Urinary bladder (tissue), 4 donors: ENCODE measurements around the gene TH. TPM values are rescaled to one million over a fixed set of nuclear protein-coding genes. Genes with fewer than 3 reads are reported as not detected.

Experiments used
- DNase-seq: peaks from one replicate; pipeline ENCODE4 v3.0.0-alpha.2; 2015; ENCODE audit errors: extremely low spot score
- H3K27ac ChIP-seq: one replicate; pipeline ENCODE4 v1.5.1; 2013; ENCODE audit warnings: low read depth, mild to moderate bottlenecking, moderate library complexity
- H3K36me3 ChIP-seq: one replicate; pipeline ENCODE4 v1.6.1; 2013; ENCODE audit warnings: mild to moderate bottlenecking, moderate library complexity; ENCODE audit not compliant: insufficient read depth
- H3K4me1 ChIP-seq: one replicate; pipeline ENCODE4 v1.6.1; 2013; ENCODE audit warnings: mild to moderate bottlenecking, moderate library complexity; ENCODE audit not compliant: insufficient read depth
- H3K4me3 ChIP-seq: one replicate; pipeline ENCODE4 v1.5.1; 2013; ENCODE audit warnings: low read depth, low read length
- WGBS: extraction: QIAGEN DNeasy Blood & Tissue Kit; methylation state at CpG from one replicate; pipeline ENCODE4 v1.1.7; 2013; 5-methylcytosine and 5-hydroxymethylcytosine counted together
- polyA plus RNA-seq: library from polyadenylated mRNA; stranded (reverse); fragments of 200-250 nt; gene quantifications from one replicate; pipeline ENCODE4 v1.2.3, GENCODE V29; 2013
- total RNA-seq: library from RNA; depleted of rRNA; stranded (reverse); fragments of >200 nt; gene quantifications from one replicate; pipeline ENCODE4 v1.2.3, GENCODE V29; 2014
- donor health status: healthy with polysubstance abuse.
- donor health status: healthy.

Gene TH
- total and polyA plus RNA-seq, 2 donors: 1.6 to 3.6 TPM

DNA sequence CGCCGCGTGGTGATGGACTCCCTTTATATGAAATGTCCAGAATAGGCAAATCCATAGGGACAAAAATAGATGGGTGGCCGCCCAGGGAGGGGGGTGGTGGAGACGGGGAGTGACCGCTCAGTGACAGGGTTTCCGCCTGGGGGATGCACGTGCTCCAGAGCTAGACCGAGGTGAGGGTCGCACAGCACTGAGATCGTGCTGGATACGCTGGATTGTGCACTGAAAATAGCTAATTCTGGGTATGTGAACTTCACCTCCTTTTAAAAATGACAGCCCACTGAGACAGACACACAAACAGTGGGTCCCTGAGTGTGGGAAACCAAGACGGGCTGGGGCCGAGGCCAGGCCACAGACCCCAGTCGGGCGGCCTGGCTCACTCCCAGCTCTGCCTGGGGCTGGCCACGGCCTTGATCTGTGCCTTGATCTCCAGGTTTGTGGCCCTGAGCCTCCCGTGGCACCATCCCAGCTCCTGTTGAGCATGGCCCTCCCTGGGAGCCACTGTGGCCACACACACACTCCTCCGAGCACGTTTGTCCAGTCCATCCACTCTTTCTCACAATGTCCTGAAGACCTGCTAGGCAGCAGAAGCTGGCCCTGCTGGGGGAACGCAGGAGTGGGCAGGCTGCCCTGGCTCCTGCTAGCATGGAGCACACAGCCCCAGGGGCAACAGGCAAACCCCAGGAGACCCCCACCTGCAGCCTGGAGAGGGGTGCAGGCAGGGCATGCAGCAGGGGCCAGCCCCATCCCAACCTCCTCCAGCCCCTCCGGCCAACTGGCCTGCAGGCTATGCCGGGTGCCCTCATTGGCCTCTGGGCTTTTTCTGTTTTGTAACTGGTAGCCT, 41.0 kb upstream of the TH start:
- DNase-seq: no peak
- H3K4me1 ChIP-seq: no peaks in the 10 kb centered on the region
- H3K27ac ChIP-seq: no peak overlapping the region
- no peak overlapping the region for H3K4me3 ChIP-seq
- 79% methylated on average over 23 of the region's 23 CpGs for WGBS
- no peaks in the 10 kb centered on the region for H3K36me3 ChIP-seq

DNA sequence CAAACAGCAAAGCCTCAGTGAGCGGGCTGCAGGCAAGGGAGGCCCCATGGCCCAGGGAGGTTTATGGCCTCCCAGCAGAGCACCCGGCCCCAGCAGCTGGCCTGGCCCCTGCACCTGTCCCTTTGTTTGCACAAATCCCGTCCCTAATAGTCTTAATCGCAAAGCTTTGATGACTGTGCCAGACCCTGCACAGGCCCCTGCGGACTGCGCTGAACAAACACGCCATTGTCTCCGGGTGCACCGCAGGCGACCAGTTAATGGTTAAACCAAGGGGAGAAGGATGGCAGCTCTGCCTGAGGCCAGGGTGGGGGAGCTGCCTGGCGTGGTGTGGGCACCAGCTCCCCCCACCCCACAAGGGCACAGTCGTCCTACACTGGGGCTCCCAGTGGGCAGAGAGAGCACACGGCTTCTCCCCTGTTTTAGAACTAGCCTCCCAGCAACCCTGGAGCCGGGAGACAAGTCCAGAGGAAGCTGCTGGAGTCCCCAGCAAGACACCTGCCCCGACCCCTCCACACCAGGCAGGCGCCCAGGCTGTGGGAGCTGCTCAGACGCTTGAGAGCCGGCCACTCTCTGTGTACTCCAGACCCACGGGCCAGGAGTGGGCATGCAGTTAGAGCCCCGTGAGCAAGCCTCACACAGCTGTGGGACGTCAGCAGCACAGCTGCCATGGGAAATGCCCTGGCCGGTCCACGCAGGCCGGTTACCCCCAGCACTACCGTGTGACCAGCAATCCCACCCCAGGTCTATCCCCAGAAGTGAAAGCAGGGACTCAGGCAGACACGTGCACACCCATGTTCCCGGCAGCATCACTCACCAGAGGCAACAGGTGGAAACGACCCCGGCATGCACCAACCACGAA, 39.7 kb upstream of the TH start:
- no peak for DNase-seq
- Histone ChIP-seq H3K4me3 (no peak overlapping the region), H3K27ac (no peak overlapping the region), H3K4me1 (no peaks in the 10 kb centered on the region), H3K36me3 (no peaks in the 10 kb centered on the region)
- 71% methylated on average over 30 of the region's 30 CpGs for WGBS

GRCh38 chr11:2210366-2211112, 38.9 kb upstream of the TH start:
- DNase-seq: no peak
- H3K36me3 ChIP-seq: no peaks in the 10 kb centered on the region
- WGBS: 87% methylated on average over 16 of the region's 16 CpGs
- H3K4me1 ChIP-seq: no peaks in the 10 kb centered on the region
- H3K27ac ChIP-seq: no peak overlapping the region
- H3K4me3 ChIP-seq: no peak overlapping the region

DNA sequence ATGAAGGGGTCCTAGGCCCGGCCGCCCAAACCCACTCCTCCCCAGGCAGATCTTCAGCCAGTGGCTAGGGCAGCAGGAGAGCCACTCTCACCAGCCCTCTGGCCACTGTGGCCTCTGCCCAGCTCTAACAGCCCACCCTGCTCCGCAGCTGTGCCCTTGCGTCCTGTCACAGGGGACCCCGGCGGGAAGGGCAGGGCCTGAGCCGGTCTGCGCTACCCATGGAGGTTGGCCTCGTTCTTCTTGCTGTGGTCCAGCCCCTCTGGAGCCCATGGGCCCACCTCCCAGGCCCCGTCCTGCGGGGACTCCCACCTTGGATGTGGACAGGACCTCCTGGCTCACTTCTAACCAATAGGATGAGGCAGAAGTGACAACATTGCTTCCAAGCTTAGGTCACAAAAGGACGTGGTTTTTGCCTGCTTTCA, 38.3 kb upstream of the TH start:
- Histone ChIP-seq H3K4me3 (no peak overlapping the region), H3K4me1 (no peaks in the 10 kb centered on the region), H3K27ac (no peak overlapping the region), H3K36me3 (no peaks in the 10 kb centered on the region)
- 91% methylated on average over 12 of the region's 12 CpGs for WGBS
- no peak for DNase-seq

- no peak for DNase-seq
- no peaks in the 10 kb centered on the region for H3K36me3 ChIP-seq
- H3K4me3 ChIP-seq: no peak overlapping the region
- no peak overlapping the region for H3K27ac ChIP-seq
- no peaks in the 10 kb centered on the region for H3K4me1 ChIP-seq
- WGBS: 91% methylated on average over 11 of the region's 11 CpGs
These were observed 37.8 kb upstream of the TH start for GRCh38 chr11:2209370-2209801.

DNA sequence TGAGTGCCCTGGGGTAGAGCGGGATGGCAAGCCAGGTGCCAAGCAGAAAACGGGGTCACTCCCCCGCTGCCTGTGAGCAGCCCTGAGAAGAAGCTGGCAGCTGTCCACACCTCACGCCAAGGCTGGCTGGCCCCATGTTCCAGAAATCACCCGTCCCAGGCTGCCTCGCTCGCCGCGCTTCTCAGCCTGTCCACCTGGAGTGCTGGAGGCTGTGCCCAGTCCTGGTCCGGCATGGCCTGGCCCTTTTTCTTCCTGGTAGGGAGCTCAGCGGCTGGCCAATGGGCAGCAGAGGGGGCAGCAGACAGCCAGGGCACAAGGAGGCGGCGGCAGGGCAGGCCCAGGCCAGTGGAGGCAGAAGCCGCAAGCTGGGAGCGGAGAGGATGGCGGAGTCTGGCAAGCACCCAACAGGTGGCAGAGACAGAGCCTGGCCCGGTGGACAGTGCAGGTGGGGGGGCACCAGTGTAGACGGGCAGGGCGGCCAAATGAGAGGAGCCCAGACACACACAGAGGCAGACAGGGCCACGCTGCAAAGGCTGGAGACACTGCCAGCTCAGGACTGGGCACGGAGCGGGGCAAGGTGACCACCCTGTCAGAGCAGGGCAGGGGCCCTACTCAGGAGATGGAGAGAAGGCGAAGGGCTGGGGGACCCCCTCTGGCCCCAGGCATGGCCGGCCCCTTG, 37.2 kb upstream of the TH start:
- Histone ChIP-seq H3K4me3 (no peak overlapping the region), H3K27ac (no peak overlapping the region), H3K36me3 (no peaks in the 10 kb centered on the region), H3K4me1 (no peaks in the 10 kb centered on the region)
- WGBS: 81% methylated on average over 24 of the region's 24 CpGs
- no peak for DNase-seq

DNA sequence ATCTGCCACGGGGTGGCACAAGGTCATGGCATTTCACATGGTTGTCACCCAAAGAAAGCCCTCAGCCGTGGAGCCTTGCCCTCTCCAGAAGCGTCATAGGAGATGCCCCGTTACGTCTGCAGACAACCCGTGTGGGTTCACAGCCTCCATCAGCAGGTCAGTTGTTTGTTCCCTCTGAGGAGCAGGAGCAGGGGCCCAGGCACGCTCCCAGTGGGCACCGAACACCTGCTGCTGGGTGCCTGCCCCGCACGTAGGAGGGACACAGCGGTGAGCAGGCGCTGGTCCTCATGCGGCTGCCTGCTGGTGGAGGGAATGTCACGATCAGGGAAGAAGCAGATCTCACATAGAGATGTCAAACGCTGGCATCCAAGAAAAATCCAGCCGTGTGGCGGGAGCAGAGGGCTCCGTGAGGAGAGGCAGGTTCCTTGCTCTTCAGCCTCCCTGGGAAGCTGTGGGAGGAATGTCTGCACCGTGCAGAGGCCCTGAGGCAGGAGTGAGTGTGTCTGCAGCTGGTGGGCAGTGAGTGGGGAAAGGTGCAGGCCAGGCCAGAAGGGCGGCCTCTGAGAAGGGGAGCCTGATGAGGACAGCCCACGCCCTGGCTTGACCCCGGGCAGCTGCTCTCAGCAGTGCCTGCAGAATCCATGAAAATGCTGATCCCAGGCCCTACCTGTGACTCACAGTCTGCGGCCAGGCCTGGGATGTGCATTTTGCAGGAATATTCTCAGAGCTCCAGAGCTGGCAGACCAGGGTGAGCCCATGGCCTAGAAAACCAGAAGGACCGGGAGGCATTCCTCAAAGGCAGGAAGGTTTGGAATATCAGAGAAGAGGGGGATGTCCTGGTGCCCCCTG, 36.4 kb upstream of the TH start:
- Histone ChIP-seq H3K36me3 (no peaks in the 10 kb centered on the region), H3K4me1 (no peaks in the 10 kb centered on the region), H3K4me3 (no peak overlapping the region), H3K27ac (no peak overlapping the region)
- DNase-seq: no peak
- 78% methylated on average over 24 of the region's 24 CpGs for WGBS

DNA sequence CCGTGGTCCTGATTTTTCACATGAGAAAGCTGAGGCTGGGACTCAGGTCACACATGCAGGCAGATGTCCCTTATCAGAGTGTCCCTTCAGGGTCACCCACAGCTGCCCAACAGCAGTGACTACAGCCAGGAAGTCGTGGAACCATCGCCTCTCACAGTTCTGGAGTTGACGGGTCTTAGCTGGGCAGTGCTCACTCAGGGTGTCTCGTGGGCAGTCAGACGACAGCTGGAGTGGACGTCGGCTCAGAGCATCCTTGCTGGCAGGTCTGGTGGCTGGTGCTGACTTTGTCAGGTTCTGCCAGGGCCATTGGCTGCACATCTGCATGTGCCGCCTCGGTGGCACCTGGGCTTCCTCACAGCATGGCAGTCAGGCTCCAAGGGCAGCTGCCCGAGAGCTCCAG, 35.6 kb upstream of the TH start:
- Histone ChIP-seq H3K4me1 (no peaks in the 10 kb centered on the region), H3K36me3 (no peaks in the 10 kb centered on the region), H3K4me3 (no peak overlapping the region), H3K27ac (no peak overlapping the region)
- WGBS: 85% methylated on average over 11 of the region's 11 CpGs
- DNase-seq: no peak

- no peaks in the 10 kb centered on the region for H3K4me1 ChIP-seq
- no peak overlapping the region for H3K27ac ChIP-seq
- H3K4me3 ChIP-seq: no peak overlapping the region
- no peaks in the 10 kb centered on the region for H3K36me3 ChIP-seq
- WGBS: 79% methylated on average over 12 of the region's 12 CpGs
- DNase-seq: no peak
These were observed 34.5 kb upstream of the TH start for GRCh38 chr11:2205981-2206690.

DNA sequence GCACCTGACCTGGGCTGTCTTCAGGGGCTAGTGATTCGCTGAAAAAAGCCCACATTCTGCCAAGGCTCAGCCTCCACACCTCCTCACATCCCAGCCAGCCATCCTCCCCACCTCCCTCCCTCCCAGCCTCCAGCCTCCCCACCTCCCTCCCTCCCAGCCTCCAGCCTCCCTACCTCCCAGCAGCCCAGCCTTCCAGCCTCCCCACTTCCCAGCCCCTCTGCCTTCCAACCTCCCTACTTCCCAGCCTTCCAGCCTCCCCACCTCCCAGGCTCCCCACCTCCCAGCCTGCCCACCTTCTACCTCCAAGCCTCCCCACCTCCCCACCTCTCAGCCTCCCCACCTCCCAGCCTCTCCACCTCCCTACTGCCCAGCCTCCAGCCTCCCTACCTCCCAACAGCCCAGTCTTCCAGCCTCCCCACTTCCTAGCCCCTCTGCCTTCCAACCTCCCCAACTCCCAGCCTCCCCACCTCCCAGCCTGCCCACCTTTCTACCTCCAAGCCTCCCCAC, 33.7 kb upstream of the TH start:
- Histone ChIP-seq H3K4me3 (no peak overlapping the region), H3K4me1 (no peaks in the 10 kb centered on the region), H3K27ac (no peak overlapping the region), H3K36me3 (no peaks in the 10 kb centered on the region)
- no peak for DNase-seq
- 72% methylated on average over 1 of the region's 1 CpG for WGBS

- Histone ChIP-seq H3K4me1 (no peaks in the 10 kb centered on the region), H3K4me3 (no peak overlapping the region), H3K27ac (no peak overlapping the region), H3K36me3 (no peaks in the 10 kb centered on the region)
- 80% methylated on average over 21 of the region's 21 CpGs for WGBS
- DNase-seq: no peak
These were observed 33.0 kb upstream of the TH start for GRCh38 chr11:2204361-2205213.
